HG02970 (cell line): ENCODE measurements around the gene ATP1A2.

Experiments
- ATAC-seq: cut with Tn5 transposase; IDR thresholded peaks from one replicate; pipeline ENCODE4 v1.9.1; 2021; ENCODE audit warnings: mild to moderate bottlenecking, moderate library complexity, moderate number of reproducible peaks; ENCODE audit not compliant: unreplicated experiment, low FRiP score

The ATP1A2 gene

DNA sequence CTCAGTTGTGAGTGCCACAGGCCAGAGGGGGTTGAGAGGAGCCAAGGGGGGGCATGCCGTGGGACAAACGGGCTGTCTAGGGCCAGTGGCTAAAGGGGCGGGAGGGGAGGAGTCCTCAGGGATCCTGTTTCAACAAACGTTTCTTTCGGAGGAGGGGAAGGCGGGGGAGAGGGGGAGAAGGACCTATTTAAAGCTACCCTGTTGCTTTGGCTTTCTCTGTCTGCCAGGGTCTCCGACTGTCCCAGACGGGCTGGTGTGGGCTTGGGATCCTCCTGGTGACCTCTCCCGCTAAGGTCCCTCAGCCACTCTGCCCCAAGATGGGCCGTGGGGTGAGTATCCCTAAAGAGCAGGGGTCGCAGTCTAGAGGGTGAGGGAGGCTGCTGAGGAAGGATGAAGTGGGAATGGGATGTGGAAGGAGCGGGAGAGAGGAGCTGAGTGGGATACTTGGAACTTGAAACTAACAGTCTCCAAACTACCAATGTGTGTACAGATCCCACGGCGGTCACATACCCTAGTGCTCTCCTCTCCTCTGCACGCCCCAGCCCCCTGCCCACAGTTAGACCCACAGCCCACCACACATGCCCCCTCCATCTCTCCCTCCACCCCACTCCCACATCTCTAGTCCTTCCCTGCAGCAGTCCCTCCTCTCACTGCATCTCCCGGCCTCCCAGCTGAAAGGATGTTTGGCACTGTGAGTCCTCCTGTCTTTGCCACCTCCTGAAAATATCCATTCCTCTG is at the start of gene ATP1A2:
ATP1A2 (plus strand) TSS at position 215 of the 738 bp plus-strand sequence; CDS start at position 318, 103 bp downstream.
- ATAC-seq: no peak

DNA sequence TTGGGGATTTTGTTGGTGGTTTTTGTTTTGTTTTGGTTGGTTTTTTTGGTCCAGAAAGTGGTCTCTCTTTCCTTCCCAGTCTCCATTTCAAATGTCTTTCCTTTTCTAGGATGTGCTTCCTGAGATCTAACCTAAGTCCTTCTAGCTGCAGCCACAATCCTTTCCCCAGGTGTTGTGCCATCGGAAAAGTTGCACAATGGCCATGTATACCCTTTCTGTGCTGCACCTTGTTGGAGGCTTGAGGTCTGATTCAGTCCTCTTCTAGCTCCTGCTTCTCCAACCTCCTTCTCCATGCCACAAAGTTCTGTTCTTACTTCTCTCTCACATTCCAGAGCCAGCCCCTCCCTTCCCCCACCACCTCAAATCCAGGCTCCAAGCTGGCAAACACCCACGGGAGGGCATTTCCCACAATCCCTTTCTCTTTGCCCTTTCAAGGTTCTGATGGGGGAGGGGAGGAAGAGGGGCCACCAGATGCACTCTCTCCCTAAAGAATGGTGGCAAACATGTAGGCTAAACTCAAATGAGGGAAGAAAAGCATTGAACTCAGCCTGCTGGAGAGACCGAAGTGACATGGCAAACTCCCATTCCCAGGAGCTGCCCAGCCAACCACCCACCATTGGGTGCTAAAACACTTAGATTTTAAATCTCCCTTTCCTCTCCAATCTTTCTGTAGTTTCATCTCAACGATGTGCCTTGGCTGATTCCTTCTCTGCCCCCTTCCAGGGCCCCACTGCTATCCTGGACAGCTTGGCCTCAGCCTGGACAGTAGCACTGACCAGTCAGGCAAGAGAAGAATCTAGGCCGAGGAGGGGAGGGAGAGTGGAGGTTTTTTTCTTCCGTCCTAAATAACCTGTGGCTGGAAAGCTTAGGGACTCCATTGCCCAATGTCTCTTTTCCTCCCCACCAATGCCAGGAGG is 48.5 kb upstream of the ATP1A2 start:
- ATAC-seq: no peak

DNA sequence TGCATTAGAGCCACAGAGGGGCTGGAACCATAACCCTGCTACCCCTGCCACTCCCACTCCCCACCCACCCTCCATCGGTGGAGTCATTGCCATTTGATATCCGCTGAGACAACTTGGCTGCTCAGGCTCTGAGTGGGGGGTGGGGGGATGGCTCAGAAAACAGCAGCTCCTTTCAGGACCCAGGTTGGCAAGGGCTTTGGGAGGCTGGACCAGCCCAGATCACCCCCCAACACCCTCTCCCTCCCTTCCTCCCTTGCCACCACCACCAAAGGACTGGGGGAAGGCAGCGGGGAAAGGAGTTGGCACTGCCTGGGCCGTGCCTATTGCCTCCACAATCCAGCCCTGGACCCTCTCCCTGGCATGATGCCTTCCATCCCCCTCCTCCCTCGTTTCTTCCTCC is 47.3 kb upstream of the ATP1A2 start:
- no peak for ATAC-seq

DNA sequence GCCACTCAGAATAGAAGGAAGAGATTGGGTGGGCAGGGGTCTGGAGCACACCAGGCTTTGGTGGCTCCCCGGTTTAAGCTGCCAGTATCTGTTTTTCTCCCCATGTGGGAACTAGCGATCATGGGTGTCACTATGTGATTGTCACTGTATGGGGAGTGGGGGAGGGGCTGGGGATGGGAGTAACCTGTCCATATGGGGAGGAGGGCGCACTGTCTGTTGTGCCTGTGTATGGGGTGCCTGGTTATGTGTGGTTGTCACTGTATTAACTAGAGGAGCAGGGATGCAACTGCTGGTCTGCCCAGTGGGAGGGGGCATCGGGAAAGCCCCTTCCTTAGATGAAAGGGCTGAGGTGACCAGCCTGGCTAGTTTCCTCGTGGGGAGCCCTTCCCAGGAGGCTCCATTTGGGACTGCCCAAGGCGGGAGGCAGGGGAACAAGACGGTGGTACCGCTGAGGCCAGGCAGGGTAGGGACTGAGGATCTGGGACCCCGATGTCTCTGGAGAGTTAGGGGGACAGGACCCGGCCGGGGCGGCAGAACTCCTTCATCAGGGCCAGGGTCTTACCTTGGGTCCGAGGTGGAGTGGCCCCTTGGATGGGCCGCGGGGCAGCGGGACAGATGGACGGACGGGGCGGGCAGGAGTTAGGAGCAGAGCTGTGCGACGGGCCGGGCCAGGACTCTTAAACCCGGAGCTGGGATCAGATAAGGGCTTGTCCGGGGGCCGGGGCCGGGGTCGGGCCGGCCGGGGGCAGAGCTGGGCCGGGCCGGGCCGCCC is 45.9 kb upstream of the ATP1A2 start, which contains the start of gene KCNJ10:
KCNJ10 (minus strand) TSS at position 701 of the 772 bp plus-strand sequence. CDS start 27,628 bp downstream, outside the sequence.
- ATAC-seq: no peak

DNA sequence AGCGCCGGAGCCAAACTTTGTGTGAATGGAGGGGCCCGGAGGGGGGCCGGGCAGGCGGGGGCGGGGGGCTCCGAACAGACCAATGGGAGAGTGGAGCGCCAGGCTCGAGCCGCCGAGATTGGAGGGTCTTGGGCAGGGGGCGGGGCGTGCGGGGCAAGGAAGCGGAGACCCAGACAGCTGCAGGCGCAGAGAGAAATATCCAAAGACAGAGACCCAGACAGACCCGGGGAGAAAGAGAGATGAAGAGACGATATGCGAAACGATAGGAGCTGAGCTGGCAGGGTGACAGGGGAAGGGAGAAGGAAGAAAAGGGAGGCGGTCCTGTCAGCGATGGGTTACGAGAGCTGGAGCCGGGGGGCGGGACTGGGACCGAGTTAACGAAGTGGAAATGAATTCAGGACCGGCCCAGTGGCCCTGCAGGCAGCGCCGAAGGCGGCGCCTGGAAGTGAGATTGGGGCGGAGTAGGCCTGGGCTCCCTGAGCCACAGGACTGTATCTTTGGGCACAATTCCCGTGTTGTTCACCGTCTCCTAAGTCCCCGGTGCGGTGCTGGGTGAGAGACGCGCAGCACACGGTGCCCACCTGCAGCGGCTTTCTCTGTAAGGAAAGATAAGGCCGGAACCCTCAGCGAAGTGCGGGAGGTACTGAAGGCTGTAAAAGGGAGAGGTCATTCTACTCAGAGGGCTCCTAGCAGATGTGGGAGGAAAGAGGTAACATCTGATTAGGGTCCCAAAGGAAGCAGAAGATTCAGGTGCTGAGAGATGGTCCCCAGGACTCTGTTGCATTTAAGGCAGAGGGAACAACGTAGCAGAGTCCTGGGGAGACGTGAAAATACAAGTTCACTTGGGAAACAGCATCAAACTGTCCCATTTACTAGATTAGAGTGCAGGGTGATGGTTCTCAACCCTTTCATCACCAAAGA is 45.1 kb upstream of the ATP1A2 start:
- no peak for ATAC-seq

DNA sequence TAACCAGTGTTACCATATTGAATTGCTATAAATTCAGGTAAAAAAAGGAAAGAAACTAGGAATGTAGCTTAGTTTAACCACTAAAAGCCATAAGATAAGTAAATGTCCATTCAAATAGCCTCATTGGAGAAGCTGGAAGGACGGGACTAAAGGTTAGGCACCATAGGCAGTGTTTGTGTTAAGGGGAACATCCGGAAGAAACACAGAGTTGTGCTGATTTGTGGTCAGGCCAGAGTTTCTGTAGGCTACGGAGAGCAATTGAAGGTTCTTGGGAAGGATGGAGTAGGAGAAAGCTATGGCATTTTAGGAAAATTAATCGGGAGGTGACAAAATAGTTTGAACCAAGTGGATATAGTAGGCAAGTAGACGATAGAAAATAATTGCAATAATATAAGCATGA is 44.3 kb upstream of the ATP1A2 start:
- ATAC-seq: no peak

DNA sequence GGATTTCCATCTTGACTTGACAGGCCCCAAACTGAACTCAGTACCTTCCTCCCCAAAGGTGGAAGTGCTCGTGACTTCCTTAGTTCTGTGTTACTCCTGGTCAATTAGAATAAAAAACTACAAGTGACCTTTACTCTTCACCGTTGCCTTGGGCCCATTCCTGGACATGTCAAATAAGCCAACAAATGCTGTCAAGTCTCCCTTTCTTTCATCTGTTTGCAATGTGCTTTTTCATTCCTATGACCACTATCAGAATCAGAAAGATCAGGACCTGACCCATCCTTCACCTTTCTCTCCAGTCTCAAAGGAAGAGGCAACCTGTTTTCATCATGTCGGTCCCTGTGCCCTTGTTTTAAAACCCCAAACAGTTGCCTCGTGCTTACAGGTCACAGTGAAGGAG is 40.7 kb upstream of the ATP1A2 start:
- no peak for ATAC-seq

DNA sequence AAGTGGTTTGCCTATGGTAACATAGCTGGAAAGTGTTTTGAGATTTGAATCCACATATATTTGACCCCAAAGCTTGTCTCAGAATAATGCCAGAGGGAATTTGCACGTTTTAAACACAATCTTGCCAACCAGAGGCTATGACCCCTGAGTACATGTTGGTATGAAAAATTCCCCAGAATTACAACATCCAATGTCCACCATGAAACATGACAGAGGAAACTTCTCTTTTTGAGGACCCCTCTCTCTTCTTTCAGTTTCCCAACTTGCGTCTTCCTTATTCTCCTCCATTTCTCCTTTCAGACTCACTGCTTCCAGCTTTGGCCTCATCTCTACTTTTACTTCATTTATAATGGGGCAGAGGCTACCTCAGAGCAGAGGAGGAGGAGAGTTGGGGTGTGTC is 39.7 kb upstream of the ATP1A2 start:
- no peak for ATAC-seq

DNA sequence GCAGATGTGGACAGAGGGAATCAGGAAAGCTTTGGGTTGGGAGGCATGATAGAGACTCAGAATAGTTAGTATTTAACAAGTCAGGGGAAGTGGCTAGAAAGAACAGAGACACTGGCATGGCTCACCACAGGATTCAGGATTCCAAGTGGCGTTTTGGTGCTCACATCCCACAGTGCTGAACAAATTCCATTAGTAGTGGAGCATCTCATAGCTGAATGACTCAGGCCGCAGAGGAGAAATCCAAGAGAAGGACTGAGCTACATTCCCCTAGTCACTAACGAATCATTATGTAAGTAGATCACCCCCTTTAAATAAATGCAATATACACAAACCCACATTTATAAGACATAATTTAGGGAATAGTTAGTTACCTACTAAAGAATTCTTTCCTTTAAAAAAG is 39.3 kb upstream of the ATP1A2 start:
- ATAC-seq: no peak

DNA sequence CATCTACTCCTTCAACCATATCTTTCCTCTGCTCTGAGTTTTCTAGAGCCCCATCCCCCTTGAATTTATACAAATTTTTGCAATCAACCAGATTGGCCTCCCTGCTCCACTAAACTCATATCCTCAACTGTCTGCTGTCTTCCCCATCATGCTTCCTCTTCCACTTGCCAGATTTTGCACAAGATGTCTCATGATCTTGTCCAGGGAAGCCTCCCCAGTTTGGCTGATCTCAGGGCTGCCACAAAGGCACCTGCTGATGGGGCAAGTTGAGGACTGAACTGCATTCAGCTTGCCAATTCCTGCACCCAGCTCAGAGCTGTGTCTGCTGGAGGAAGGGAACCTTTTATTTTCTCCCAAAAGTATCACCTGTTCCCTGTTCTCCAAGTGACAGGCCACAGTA is 38.1 kb upstream of the ATP1A2 start:
- ATAC-seq: no peak

DNA sequence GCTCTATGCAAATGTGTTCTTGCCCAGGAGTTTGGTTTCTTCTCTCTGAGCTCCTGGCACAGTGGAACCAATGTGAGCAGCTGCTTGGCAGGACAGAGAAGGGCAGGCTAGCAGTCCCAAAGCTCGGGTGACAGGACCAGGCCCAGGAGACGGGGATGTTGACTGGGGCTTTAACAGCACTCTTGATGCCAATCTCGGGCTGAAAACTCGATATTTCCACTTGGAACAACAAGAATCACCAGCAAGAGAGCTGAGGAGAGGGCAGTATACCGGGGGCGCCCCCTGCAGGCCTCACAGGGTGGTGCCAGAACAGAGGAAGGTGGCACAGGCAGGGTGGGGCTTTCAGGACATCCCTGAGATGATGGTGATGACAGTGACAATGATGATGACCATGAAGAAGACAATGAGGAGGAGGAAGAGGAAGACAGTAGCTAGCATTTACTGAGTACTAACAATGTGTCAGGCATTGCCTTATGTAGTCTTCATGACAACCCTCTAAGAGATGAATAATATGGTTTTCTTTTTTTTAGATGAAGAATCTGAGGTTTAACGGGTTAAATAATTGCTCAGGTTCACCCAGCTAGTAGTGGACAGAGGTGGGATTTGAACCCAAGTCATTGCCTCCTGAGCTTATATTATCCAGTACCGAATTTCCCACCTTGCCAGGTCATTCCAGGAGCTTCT is 36.9 kb upstream of the ATP1A2 start:
- no peak for ATAC-seq

DNA sequence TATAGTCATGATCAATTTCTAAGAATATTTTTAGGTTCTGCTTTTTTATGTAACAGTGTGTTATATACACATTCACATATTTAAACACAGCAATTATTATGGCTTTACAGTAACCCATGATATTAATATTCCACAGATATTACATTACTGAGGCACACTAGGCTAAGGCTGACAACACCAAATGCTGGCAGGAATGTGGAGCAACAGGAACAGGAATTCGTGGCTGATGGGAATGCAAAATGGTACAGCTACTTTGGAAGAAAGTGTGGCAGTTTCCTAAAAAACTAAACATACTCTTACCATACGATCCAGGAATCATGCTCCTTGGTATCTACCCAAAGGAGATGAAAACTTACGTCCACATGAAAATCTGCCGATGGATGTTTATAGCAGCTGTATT is 36.1 kb upstream of the ATP1A2 start:
- no peak for ATAC-seq

DNA sequence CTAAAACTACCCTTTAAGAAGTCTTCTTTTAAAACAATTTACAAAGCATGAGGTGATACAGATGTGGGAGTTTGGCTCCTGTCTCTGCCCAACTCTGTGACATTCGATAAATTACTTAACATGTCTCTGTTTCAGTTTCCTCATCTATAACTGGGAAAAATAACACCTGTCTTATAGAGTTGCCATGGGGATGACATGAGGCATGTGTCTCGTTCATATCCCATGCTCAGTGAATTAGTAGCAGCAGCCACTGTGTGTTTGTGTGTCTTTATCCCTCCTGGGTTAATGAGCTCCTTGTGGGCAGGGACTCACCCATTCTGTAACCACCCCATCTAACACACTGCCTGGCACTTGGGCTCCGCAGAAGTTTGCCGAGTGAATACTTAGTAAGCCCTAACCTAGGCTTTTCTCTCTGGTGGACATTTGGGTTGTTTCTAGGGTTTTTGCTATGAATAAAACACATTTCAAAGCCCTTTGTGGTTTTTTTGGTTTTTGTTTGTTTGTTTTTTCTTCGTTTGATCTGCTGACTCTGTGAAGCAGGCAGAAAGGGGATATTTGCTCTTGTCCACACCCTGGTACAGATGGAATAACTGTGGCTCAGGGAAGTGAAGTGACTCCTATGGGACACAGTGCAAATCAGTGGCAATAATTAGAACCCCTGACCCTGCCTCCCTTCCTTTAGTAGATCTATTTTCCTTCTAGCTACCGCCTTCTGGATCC is 35.0 kb upstream of the ATP1A2 start:
- no peak for ATAC-seq

DNA sequence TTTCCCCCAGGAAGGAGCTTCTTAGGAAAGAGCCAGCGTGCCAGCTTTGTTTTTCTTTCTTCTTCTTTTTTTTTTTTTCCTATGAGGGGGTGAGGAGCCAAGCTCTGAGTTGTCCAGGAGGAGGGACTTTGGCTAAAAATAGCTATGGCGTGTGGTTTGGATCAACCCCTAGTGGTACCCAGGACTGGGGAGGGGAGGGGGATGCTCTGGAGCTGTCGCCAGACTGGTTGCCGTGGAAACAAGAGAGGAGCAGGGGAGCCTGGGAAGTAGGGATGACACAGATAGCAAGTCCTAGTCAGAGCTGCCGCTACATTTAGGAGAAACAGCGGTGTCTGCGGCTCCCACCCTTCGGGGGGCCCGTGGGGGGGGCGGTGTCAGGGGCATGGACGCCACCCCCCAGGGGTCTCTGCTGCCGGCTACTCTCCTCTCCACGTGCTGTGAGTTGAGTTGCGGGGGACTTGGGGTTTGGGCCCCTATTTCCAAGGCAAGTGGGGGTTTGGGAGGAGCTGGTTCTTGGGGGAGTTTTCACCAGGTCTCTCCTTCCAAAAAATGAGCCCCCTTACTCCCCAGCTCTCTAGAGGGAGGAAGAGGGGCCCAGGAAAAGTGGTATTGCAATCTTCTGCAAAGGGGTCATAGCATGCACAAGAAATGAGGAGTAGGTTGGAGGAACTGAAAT is 34.2 kb upstream of the ATP1A2 start, which contains the start of gene KCNJ9:
KCNJ9 (plus strand) TSS at position 278 of the 676 bp plus-strand sequence. CDS start 2,493 bp downstream, outside the sequence.
- ATAC-seq: no peak

DNA sequence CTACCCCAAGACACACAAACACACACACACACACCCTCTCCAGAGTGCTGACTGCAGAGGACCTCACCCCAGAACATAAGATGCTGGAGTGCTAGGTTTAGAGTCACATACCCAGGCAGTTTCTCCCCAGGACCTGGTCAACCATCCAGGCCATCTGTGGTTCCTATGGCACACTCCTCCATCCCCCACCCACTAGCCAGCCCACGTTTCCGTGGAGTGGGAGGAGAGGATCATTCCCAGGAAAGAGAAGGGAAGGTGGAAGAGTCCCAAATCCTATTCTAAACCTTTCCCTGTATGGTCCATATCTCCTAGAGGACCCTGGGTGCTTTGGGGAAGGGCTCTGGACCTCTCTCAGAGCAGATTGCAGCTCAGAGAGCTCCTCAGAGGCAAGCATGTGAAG is 33.1 kb upstream of the ATP1A2 start:
- no peak for ATAC-seq

DNA sequence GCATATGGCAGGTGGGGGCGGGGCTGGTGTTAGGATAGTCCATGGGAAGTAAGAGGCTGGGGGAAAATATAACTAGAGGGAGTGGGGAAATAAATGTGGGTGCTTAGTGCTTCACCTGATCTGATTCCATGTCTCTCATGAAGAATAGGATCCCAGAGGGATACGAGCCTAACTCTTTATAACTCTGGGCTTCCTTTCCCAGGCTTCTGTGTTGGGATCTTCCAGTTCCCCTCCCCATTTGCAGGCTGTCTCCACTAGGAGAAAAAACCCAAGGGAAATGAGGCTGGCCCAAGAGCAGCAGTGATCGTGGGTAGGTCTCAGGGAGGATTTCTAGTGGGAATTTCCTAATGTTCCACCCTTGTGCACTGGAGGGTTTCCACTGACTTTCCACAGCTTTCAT is 32.6 kb upstream of the ATP1A2 start:
- no peak for ATAC-seq

DNA sequence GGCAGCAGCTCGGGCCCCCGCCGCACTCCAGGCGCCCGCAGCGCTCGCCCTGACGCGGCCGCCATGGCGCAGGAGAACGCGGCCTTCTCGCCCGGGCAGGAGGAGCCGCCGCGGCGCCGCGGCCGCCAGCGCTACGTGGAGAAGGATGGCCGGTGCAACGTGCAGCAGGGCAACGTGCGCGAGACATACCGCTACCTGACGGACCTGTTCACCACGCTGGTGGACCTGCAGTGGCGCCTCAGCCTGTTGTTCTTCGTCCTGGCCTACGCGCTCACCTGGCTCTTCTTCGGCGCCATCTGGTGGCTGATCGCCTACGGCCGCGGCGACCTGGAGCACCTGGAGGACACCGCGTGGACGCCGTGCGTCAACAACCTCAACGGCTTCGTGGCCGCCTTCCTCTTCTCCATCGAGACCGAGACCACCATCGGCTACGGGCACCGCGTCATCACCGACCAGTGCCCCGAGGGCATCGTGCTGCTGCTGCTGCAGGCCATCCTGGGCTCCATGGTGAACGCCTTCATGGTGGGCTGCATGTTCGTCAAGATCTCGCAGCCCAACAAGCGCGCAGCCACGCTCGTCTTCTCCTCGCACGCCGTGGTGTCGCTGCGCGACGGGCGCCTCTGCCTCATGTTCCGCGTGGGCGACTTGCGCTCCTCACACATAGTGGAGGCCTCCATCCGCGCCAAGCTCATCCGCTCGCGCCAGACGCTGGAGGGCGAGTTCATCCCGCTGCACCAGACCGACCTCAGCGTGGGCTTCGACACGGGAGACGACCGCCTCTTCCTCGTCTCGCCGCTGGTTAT is 31.4 kb upstream of the ATP1A2 start:
- no peak for ATAC-seq
